Ovary (tissue), 10 donors: ENCODE measurements around the gene KDM8. TPM values are rescaled to one million over a fixed set of nuclear protein-coding genes. Genes with fewer than 3 reads are reported as not detected.

Source experiments
- DNase-seq, 5 donors: peaks; one replicate each; pipeline ENCODE4 v3.0.0-alpha.2; 2019 to 2020
- H3K27ac ChIP-seq, 2 donors: fragments of 200-600 bp; one replicate each; pipeline versions ENCODE4 v1.5.1 to v1.8.0; 2019 to 2022
- H3K27me3 ChIP-seq: fragments of 200-600 bp; one replicate; pipeline ENCODE4 v1.8.0; 2022
- H3K36me3 ChIP-seq: fragments of 200-600 bp; sonication (generic); one replicate; pipeline ENCODE4 v1.5.1; 2019
- H3K4me1 ChIP-seq: one replicate; pipeline ENCODE4 v1.8.1; 2013; ENCODE audit warnings: mild to moderate bottlenecking, moderate library complexity; ENCODE audit not compliant: insufficient read depth
- H3K4me3 ChIP-seq: fragments of 200-600 bp; sonication (generic); one replicate; pipeline ENCODE4 v1.5.1; 2017
- H3K9me3 ChIP-seq, 2 donors: fragments of 200-600 bp in 1 of 2; sonication (generic) in 1 of 2; one replicate each; pipeline versions ENCODE4 v1.5.1 to v1.8.1; 2013 to 2019; ENCODE audit warnings: mild to moderate bottlenecking in 1 of 2, moderate library complexity in 1 of 2
- EP300 ChIP-seq: sonication (generic); formaldehyde crosslinking; IDR thresholded peaks from one replicate; pipeline ENCODE4 v1.6.1; 2017; ENCODE audit warnings: antibody characterized with exemption
- POLR2A ChIP-seq: fragments of 450-650 bp; IDR thresholded peaks from one replicate; pipeline ENCODE4 v1.6.1; 2017; ENCODE audit warnings: antibody characterized with exemption, mild to moderate bottlenecking, moderate library complexity
- WGBS, 3 donors: extraction: QIAGEN DNeasy Blood & Tissue Kit in 1 of 3; methylation state at CpG; one replicate each; pipeline versions ENCODE4 v1.1.5 to v1.1.7; 2013 to 2017; 5-methylcytosine and 5-hydroxymethylcytosine counted together
- intact Hi-C, 4 donors: fragments of 100-400 bp; cut with DNase I; formaldehyde crosslinking; loops; one replicate each; pipeline versions ENCODE4 v1.11.0 to v1.15.1; 2022 to 2023
- long read RNA-seq, 3 donors: library from polyadenylated mRNA in 2 of 3; unstranded in 2 of 3; transcript quantifications; one replicate each; pipeline ENCODE4 v2.0.0 and lab custom pipeline, GENCODE V29; 2021 to 2026
- polyA plus RNA-seq, 2 donors: library from polyadenylated mRNA; stranded (reverse); fragments of 200-250 nt in 1 of 2; fragments of 350-450 nt in 1 of 2; fragmentation: Illumina TruSeq in 1 of 2; extraction: RNeasy Lipid Tissue Mini Kit (QIAGEN cat#74804) in 1 of 2; gene quantifications; one replicate each; pipeline ENCODE4 v1.2.3, GENCODE V29; 2013 to 2014
- total RNA-seq, 7 donors: library from RNA; depleted of rRNA in 2 of 7; stranded (reverse); fragments of >200 nt in 2 of 7; fragmentation: NEBNext Ultra II Directional in 3 of 7; extraction: Animal tissue kit (Norgen Biotek cat#: 25700) in 3 of 7; gene quantifications; one replicate each; pipeline versions ENCODE4 v1.1.0 to v1.2.4, GENCODE V29; 2016 to 2023
- TF ChIP-seq, protein P1 (sequence below), 3 donors: fragments of 450-650 bp in 2 of 3; fragments of 200-600 bp in 1 of 3; IDR thresholded peaks; one replicate each; pipeline versions ENCODE4 v1.5.1 to v1.8.0; 2016 to 2022; ENCODE audit warnings: antibody characterized with exemption in 3 of 3, mild to moderate bottlenecking in 1 of 3
- donor health status: DM: no; HTN: no; CAD: no; lungs with moderate emphysema.
- donor health status: DM: no; HTN: no; CAD: no.
- donor health status: Bipolar disorder and iron deficiency.
- donor health status: DM: yes; HTN: yes; CAD: no.
- donor health status: DM: no; HTN: no; CAD: no.
- donor health status: DM: yes; HTN: yes; CAD: no.

The KDM8 gene
- total RNA-seq (10 to 100 TPM in 1 of 7 donors, 1 to 10 TPM in 6; 3.8 to 11.0 (median 7.2) TPM), polyA plus RNA-seq (1 to 10 TPM; 3.7 to 5.0 TPM)
- long read RNA-seq, donor 1, transcript KDM8-201 (8 exons, 2,462 nt) = major isoform, 8 of 18 reads
- long read RNA-seq, donor 1, partial matches to known transcripts = 4 of 18 reads
- long read RNA-seq, donor 1, other reads (novel, unspliced or antisense) = 5 of 18 reads
- long read RNA-seq, donor 2, partial matches to known transcripts = 141 of 141 reads
- long read RNA-seq, donor 2, other reads (novel, unspliced or antisense) = 0 of 141 reads
- long read RNA-seq, donor 3, partial matches to known transcripts = 1 of 5 reads
- long read RNA-seq, donor 3, other reads (novel, unspliced or antisense) = 1 of 5 reads

DNA sequence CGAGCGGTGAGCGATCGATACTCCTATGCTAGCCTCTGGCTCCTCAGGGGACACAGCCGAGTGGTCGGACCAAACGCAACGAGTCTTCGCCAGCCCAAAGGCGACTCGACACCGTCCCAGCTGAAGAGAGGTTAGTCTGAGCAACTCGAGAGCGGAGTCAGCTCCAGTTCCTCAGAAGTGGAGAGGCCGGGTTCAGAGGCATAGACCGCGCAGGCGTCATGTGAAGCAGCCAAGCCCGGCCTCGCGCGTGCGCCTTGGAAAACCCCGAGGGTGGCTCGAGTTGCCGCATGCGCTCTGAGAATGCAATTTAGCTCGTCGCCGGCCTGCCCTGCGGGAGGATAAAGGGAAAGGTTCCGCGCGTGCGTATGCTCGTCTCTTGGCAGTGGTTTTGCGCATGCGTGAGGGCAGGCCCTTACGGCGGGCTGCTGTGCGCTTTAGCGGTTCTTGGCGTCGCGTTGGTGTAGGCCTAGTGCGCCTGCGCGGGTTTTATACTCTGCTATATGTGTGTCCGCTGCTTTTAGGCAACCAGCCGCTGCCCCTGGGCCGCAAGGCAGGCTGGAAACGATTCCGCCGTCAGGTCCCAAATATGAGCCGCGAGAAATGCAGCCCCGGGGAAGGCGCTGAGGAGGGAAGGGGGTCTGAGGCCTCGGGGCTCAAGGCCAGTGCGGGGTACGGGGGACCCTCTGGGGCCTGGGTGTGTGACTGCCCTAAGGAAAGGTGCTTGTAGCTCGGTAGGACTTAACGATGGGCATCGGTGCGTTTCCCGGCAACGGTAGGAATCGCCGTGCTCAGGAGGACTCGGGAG lies at the start of gene KDM8:
Gene KDM8 (plus strand): TSS at position 20 of the 805 bp plus-strand sequence. CDS start 6,598 bp downstream, outside the sequence.
- no peaks in the 10 kb centered on the region for H3K27me3 ChIP-seq
- peaks cover 8% of the 10 kb centered on the region for H3K4me1 ChIP-seq
- H3K9me3 ChIP-seq = no peaks in the 10 kb centered on the region
- intact Hi-C loops = no loop called here
- no peaks in the 10 kb centered on the region for H3K36me3 ChIP-seq
- peak; percentile 99 to 100 (median 100) for DNase-seq
- 0 to 1% (median 0%) methylated on average over 51 to 70 of the region's 70 CpGs for WGBS, 3 donors
- H3K27ac ChIP-seq = peak within 1 kb of the TSS; percentile 72 to 96
- H3K4me3 ChIP-seq = peak within 1 kb of the TSS; percentile 73
- TF ChIP-seq, protein P1, sequence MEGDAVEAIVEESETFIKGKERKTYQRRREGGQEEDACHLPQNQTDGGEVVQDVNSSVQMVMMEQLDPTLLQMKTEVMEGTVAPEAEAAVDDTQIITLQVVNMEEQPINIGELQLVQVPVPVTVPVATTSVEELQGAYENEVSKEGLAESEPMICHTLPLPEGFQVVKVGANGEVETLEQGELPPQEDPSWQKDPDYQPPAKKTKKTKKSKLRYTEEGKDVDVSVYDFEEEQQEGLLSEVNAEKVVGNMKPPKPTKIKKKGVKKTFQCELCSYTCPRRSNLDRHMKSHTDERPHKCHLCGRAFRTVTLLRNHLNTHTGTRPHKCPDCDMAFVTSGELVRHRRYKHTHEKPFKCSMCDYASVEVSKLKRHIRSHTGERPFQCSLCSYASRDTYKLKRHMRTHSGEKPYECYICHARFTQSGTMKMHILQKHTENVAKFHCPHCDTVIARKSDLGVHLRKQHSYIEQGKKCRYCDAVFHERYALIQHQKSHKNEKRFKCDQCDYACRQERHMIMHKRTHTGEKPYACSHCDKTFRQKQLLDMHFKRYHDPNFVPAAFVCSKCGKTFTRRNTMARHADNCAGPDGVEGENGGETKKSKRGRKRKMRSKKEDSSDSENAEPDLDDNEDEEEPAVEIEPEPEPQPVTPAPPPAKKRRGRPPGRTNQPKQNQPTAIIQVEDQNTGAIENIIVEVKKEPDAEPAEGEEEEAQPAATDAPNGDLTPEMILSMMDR (IDR thresholded peaks at IDR 0.05) = no peak
- TF ChIP-seq POLR2A = peak; percentile 58

DNA sequence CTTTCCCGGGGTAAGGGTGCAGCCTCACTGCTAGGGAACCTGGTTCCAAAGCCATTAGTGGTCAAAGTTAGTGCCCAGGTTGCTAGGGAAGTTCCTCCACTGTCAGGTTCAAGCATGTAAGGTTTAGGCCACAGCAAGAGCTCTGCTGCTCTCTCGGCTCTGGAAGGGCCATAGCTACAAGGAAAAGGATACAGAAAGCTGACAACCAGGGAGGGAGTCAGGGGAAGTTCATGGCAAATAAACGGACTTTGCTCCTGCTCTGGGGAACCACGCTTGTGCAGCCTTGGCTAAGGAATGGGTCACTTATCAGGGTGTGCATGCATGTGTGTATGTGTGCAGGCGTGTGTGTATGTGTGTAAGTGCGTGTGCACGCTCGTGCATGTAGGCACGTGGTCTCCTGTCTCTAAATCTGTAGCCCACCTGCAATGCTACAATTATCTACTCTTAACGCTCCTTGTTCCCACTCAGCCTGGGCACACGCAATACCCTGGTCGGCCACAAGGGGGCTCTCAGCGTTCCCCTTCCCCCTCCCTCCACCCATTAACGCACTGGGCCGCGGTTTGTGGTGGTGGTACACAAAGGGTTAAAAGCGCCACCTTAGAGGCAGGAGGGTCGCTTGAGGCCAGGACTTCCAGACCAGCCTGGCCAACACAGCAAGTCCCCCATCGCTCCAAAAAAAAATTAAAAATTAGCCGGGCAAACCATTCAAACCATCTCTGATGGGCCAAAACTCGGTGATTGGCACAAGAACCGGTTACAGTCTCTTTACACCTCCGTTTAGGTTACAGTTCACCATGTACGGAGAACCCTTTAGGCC lies 48.4 kb upstream of the KDM8 start:
- 11 to 21% (median 13%) methylated on average over 24 of the region's 24 CpGs for WGBS, 3 donors
- no peaks in the 10 kb centered on the region for H3K27me3 ChIP-seq
- intact Hi-C loops = no loop called here
- no peak overlapping the region for H3K27ac ChIP-seq
- no peak overlapping the region for H3K4me3 ChIP-seq
- peak; percentile 11 to 50 (median 43) for DNase-seq
- H3K4me1 ChIP-seq = no peaks in the 10 kb centered on the region
- H3K36me3 ChIP-seq = no peaks in the 10 kb centered on the region
- H3K9me3 ChIP-seq = no peaks in the 10 kb centered on the region
- TF ChIP-seq, protein P1 (IDR thresholded peaks at IDR 0.05) = peak; percentile 58 to 66 (median 64)
- TF ChIP-seq POLR2A = no peak

DNA sequence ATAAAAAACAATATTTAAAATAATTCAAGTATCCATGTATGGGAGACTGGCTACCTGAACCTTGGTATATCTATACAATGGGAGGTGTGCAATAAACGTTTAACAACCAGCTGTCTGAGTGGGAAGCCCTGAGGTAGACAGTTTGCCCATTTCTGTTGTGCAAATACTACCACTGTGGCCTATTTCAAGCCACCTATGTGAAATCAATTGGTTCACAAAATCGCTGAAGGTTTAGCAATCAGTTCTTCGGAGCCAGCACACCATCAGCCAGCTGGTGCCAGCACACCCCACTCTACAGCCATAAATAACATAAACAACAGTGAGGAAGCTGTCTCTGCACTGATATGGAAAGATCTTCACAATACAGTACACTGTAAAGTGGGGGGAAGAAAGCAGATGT lies 46.7 kb upstream of the KDM8 start:
- DNase-seq = no peak
- Histone ChIP-seq H3K36me3 (no peaks in the 10 kb centered on the region), H3K4me3 (no peak overlapping the region), H3K9me3 (no peaks in the 10 kb centered on the region), H3K27ac (no peak overlapping the region), H3K4me1 (no peaks in the 10 kb centered on the region), H3K27me3 (no peaks in the 10 kb centered on the region)
- intact Hi-C loops = no loop called here
- no peak for TF ChIP-seq EP300
- TF ChIP-seq, protein P1 (IDR thresholded peaks at IDR 0.05) = no peak
- no peak for TF ChIP-seq POLR2A
- WGBS, 3 donors = 5 to 12% (median 10%) methylated on average over 3 of the region's 3 CpGs

DNA sequence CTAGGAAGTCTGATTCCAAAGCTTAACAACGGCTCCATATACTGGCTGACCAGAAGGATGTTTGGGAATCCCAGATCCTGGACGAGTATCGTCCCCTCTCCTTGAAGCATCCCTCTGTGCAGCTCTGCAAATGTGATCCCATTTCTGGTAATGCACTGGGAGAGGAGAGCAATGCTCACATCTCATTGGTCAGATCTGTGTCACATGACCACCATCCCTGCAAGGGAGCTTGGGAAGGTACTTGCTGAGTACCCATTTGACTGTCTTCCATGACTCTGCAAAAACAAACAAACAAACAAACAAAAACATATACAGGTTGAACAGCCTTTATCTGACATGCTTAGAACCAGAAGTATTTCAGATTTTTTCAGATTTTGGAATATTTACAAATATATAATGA lies 41.9 kb upstream of the KDM8 start:
- Histone ChIP-seq H3K27me3 (no peaks in the 10 kb centered on the region), H3K36me3 (no peaks in the 10 kb centered on the region), H3K27ac (no peak overlapping the region), H3K4me1 (no peaks in the 10 kb centered on the region), H3K9me3 (no peaks in the 10 kb centered on the region), H3K4me3 (no peak overlapping the region)
- DNase-seq = no peak
- TF ChIP-seq POLR2A (no peak), EP300 (no peak)
- TF ChIP-seq, protein P1 (IDR thresholded peaks at IDR 0.05) = no peak
- intact Hi-C loops = no loop called here
- 77 to 81% (median 80%) methylated on average over 3 of the region's 3 CpGs for WGBS, 3 donors
